DND-41 (cell line): Measurements from ENCODE around the gene PPP1R1B.

Experiments used
- ATAC-seq: fragments of 200-7000 bp; cut with Tn5 transposase; 3 replicates; pipeline ENCODE4 v1.9.1; 2021; ENCODE audit warnings: low read depth; ENCODE audit not compliant: insufficient read depth
- DNase-seq: peaks from one replicate; pipeline ENCODE4 v3.0.0-alpha.2; 2020
- H2AFZ ChIP-seq: 2 replicates; pipeline ENCODE4 v1.6.0; 2012; ENCODE audit warnings: low read depth, low read length
- H3K27ac ChIP-seq: 2 replicates; pipeline ENCODE4 v1.5.1; 2012; ENCODE audit warnings: low read length, inconsistent platforms
- H3K27me3 ChIP-seq: fragments of 200-600 bp; sonication (generic); 2 replicates; pipeline ENCODE4 v1.6.0; 2012; ENCODE audit warnings: low read length, mild to moderate bottlenecking, inconsistent platforms; ENCODE audit not compliant: insufficient read depth, poor library complexity
- H3K36me3 ChIP-seq: 2 replicates; pipeline ENCODE4 v1.5.1; 2012; ENCODE audit warnings: low read length, inconsistent platforms; ENCODE audit not compliant: insufficient read depth
- H3K4me1 ChIP-seq: 2 replicates; pipeline ENCODE4 v1.5.1; 2012; ENCODE audit warnings: mild to moderate bottlenecking, low read length; ENCODE audit not compliant: insufficient read depth
- H3K4me2 ChIP-seq: 2 replicates; pipeline ENCODE4 v1.6.0; 2012; ENCODE audit warnings: mild to moderate bottlenecking, moderate library complexity, low read length, inconsistent platforms; ENCODE audit not compliant: insufficient read depth
- H3K4me3 ChIP-seq, 2 experiments: fragments of 200-600 bp in 1 of 2; shearing (Covaris generic) in 1 of 2; 2 replicates each; pipeline ENCODE4 v1.5.1; 2012 to 2016; ENCODE audit warnings: inconsistent platforms in 2 of 2, low read length in 2 of 2, mild to moderate bottlenecking in 2 of 2, low read depth in 1 of 2, moderate library complexity in 1 of 2
- H3K79me2 ChIP-seq: 2 replicates; pipeline ENCODE4 v1.6.0; 2012; ENCODE audit warnings: low read length, inconsistent platforms; ENCODE audit not compliant: insufficient read depth
- H3K9ac ChIP-seq: 2 replicates; pipeline ENCODE4 v1.6.0; 2012; ENCODE audit warnings: low read depth, mild to moderate bottlenecking, inconsistent platforms, low read length, moderate library complexity
- H3K9me3 ChIP-seq: 2 replicates; pipeline ENCODE4 v1.5.1; 2012; ENCODE audit warnings: low read length, moderate library complexity, mild to moderate bottlenecking, inconsistent platforms; ENCODE audit not compliant: insufficient read depth, severe bottlenecking
- H4K20me1 ChIP-seq: 2 replicates; pipeline ENCODE4 v1.6.0; 2012; ENCODE audit warnings: low read length; ENCODE audit not compliant: insufficient read depth
- EZH2 ChIP-seq: IDR thresholded peaks from 3 replicates; pipeline ENCODE4 v1.6.1; 2012; ENCODE audit warnings: borderline replicate concordance, low read depth, mild to moderate bottlenecking, moderate library complexity, low read length, inconsistent platforms; ENCODE audit not compliant: severe bottlenecking
- TF ChIP-seq, protein P1 (sequence below): IDR thresholded peaks from 2 replicates; pipeline ENCODE4 v1.5.1; 2012; ENCODE audit warnings: borderline replicate concordance, low read length, moderate library complexity, mild to moderate bottlenecking; ENCODE audit not compliant: poor library complexity, severe bottlenecking; ENCODE audit errors: extremely low read depth

Gene PPP1R1B

DNA sequence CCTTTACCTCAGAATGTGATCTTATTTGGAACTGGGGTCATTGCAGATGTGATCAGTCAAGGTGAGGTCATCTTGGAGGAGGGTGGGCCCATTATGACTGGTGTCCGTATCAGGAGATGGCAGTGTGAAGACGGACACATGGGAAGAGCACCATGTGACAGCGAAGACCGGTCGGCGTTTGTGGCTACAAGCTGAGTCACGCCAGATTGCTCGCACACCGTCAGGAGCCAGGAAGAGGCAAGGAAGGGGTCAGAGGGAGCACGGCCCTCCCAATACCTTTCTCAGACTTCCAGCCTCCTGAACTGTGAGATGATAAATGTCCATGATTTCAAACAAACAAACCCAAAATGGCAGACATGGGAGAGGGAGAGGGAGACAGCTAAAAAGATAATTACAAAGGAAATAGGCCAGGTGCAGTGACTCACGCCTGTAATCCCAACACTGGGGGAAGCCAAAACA is 23.4 kb downstream of the PPP1R1B start:
- Histone ChIP-seq H3K4me1 (no peaks in the 10 kb centered on the region), H3K9me3 (no peaks in the 10 kb centered on the region), H3K4me3 (no peak overlapping the region), H3K36me3 (peaks cover 17% of the 10 kb centered on the region), H3K27ac (no peak overlapping the region), H3K79me2 (peaks cover 45% of the 10 kb centered on the region), H3K4me2 (no peak overlapping the region), H3K9ac (no peak overlapping the region), H2AFZ (no peak overlapping the region), H4K20me1 (peaks cover 58% of the 10 kb centered on the region), H3K27me3 (no peaks in the 10 kb centered on the region)
- DNase-seq: no peak
- ATAC-seq: no peak
- no peak for TF ChIP-seq EZH2
- TF ChIP-seq, protein P1, sequence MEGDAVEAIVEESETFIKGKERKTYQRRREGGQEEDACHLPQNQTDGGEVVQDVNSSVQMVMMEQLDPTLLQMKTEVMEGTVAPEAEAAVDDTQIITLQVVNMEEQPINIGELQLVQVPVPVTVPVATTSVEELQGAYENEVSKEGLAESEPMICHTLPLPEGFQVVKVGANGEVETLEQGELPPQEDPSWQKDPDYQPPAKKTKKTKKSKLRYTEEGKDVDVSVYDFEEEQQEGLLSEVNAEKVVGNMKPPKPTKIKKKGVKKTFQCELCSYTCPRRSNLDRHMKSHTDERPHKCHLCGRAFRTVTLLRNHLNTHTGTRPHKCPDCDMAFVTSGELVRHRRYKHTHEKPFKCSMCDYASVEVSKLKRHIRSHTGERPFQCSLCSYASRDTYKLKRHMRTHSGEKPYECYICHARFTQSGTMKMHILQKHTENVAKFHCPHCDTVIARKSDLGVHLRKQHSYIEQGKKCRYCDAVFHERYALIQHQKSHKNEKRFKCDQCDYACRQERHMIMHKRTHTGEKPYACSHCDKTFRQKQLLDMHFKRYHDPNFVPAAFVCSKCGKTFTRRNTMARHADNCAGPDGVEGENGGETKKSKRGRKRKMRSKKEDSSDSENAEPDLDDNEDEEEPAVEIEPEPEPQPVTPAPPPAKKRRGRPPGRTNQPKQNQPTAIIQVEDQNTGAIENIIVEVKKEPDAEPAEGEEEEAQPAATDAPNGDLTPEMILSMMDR: no peak

- no peak overlapping the region for H3K4me3 ChIP-seq
- H3K4me1 ChIP-seq: no peaks in the 10 kb centered on the region
- TF ChIP-seq, protein P1: no peak
- TF ChIP-seq EZH2: no peak
- H4K20me1 ChIP-seq: peaks cover 55% of the 10 kb centered on the region
- H3K9me3 ChIP-seq: no peaks in the 10 kb centered on the region
- peaks cover 29% of the 10 kb centered on the region for H3K79me2 ChIP-seq
- no peaks in the 10 kb centered on the region for H3K27me3 ChIP-seq
- no peak overlapping the region for H3K4me2 ChIP-seq
- H3K27ac ChIP-seq: no peak overlapping the region
- peaks cover 22% of the 10 kb centered on the region for H3K36me3 ChIP-seq
- ATAC-seq: no peak
- H3K9ac ChIP-seq: no peak overlapping the region
- no peak overlapping the region for H2AFZ ChIP-seq
- no peak for DNase-seq
These were observed 25.3 kb downstream of the PPP1R1B start for GRCh38 chr17:39651923-39652586.

DNA sequence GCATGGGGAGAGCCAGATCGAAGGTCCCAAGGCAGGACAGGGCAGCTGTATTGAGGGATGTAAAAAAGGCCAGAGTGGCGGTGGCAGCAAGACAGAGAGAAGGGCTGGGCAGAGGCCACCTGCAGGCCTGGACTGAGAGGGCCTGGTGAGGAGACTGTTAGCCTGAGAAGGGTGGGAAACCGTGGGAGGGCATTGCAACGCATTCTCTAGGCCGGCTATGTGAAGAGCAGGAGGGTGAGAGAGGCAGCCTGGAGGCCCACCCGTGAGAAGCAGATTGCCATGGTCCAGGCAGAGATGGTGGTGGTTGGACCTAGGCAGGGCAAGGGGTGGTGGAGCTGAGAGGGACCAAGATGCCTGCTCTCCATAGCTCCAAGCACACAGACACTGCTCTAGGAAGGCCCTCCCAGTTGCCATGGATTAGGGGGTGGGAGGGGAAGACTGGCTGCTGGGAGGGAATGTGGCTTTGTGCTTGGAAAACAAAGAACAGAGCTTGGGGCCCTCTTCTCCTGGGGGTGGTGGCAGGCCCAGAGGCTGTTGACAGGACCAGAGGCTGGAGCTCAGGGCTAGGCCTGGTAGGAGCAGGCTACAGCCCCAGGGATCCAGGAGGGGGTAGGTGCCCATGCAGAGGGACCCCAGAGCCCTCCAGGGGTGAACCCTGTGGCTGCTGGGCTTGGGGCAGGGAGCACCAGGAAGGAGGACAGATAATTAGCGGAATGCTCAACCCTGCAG is 26.0 kb downstream of the PPP1R1B start:
- peaks cover 49% of the 10 kb centered on the region for H4K20me1 ChIP-seq
- no peak overlapping the region for H2AFZ ChIP-seq
- H3K36me3 ChIP-seq: peaks cover 26% of the 10 kb centered on the region
- ATAC-seq (no peak), DNase-seq (no peak)
- no peak for TF ChIP-seq EZH2
- H3K4me3 ChIP-seq: no peak overlapping the region
- no peaks in the 10 kb centered on the region for H3K4me1 ChIP-seq
- H3K79me2 ChIP-seq: peaks cover 22% of the 10 kb centered on the region
- H3K9ac ChIP-seq: no peak overlapping the region
- no peak overlapping the region for H3K27ac ChIP-seq
- H3K4me2 ChIP-seq: no peak overlapping the region
- H3K9me3 ChIP-seq: no peaks in the 10 kb centered on the region
- H3K27me3 ChIP-seq: no peaks in the 10 kb centered on the region

GRCh38 chr17:39653316-39653661 is 26.5 kb downstream of the PPP1R1B start:
- Histone ChIP-seq H3K79me2 (peaks cover 22% of the 10 kb centered on the region), H3K9ac (no peak overlapping the region), H3K4me3 (no peak overlapping the region), H3K36me3 (peaks cover 31% of the 10 kb centered on the region), H3K9me3 (no peaks in the 10 kb centered on the region), H3K4me2 (no peak overlapping the region), H3K4me1 (no peaks in the 10 kb centered on the region), H2AFZ (no peak overlapping the region), H3K27ac (no peak overlapping the region), H3K27me3 (no peaks in the 10 kb centered on the region), H4K20me1 (peaks cover 49% of the 10 kb centered on the region)
- DNase-seq (no peak), ATAC-seq (no peak)
- no peak for TF ChIP-seq EZH2
- TF ChIP-seq, protein P1: no peak
